ENCODE data around the gene ACP7. TPM values are rescaled to one million over a fixed set of nuclear protein-coding genes. Genes with fewer than 3 reads are reported as not detected.

ACP7 gene
- polyA plus RNA-seq, 1 of the 3 experiments (the other 2 are of a cell fraction), result 0.36 TPM

- POLR2A ChIA-PET, result interaction anchor here (1.2 kb wide), 1 partner anchor 14 kb away, joined by 4 read pairs; no protein-coding TSS in a partner anchor
Observed at GRCh38 chr19:39126312-39127187, 42.4 kb downstream of the ACP7 start.

More at GRCh38 chr19:39126312-39127187, 42.4 kb downstream of the ACP7 start:
- Histone ChIP-seq H3K9me2 (no peaks in the 10 kb centered on the region), H3K4me2 (peak overlapping the region; percentile 95), H3K4me1 (ENCODE audit: control insufficient read depth in 1 of 2, insufficient read depth in 2 of 2, low read depth in 1 of 2, low read length in 1 of 2) (peaks cover 0 to 48% of the 10 kb centered on the region in 2 experiments; a peak in 1 of 4 replicates), H3K36me3 (replicated peaks in 1 of 2; ENCODE audit: control insufficient read depth in 1 of 2, insufficient read depth in 2 of 2, low read length in 1 of 2) (no peaks in the 10 kb centered on the region), H3F3A (replicated peaks; ENCODE audit: insufficient read depth) (peaks cover 8% of the 10 kb centered on the region), H3K9me3 (no peaks in the 10 kb centered on the region), H2AFZ (ENCODE audit: low read depth) (no peak overlapping the region; the same call in 1 of the 2 replicates), H3K4me3 (ENCODE audit: low read depth in 2 of 2, low read length in 1 of 2) (peak overlapping the region; percentile 83 to 91), H3K9ac (peak overlapping the region; percentile 89), H4K20me1 (ENCODE audit: insufficient read depth) (peaks cover 42% of the 10 kb centered on the region), H3K79me2 (ENCODE audit: insufficient read depth) (peaks cover 57% of the 10 kb centered on the region), H3K27me3 (ENCODE audit: insufficient read depth) (no peaks in the 10 kb centered on the region), H3K27ac (ENCODE audit: low read depth in 2 of 2, low read length in 1 of 2) (peak overlapping the region; percentile 65 to 76; a peak in 2 of 4 replicates)
- no peak for DNase-seq
- CTCF ChIA-PET, result interaction anchor here (0.9 to 3.2 kb wide), 7 partner anchors 12 to 202 kb away, joined by 3 to 14 read pairs (median 4); no protein-coding TSS in a partner anchor
- no peak for TF ChIP-seq SMC3 (IDR thresholded peaks at IDR 0.05; ENCODE audit: low read depth, low read length)
- no peak for TF ChIP-seq CTCF (IDR thresholded peaks at IDR 0.05)
- no peak for TF ChIP-seq USF1 (IDR thresholded peaks at IDR 0.05; ENCODE audit: borderline replicate concordance, low read depth)
- no peak for TF ChIP-seq SIN3A (IDR thresholded peaks at IDR 0.05; ENCODE audit: borderline replicate concordance, low read depth, low read length)
- no peak for TF ChIP-seq FOSL2 (IDR thresholded peaks at IDR 0.05; ENCODE audit: borderline replicate concordance, low read depth)
- no peak for TF ChIP-seq CHD2 (IDR thresholded peaks at IDR 0.05; ENCODE audit: low read length, partially characterized antibody)
- TF ChIP-seq RCOR1 (IDR thresholded peaks at IDR 0.05; ENCODE audit: low read length), result no peak
- TF ChIP-seq REST (IDR thresholded peaks at IDR 0.05; ENCODE audit: low read depth, low read length), result no peak
- no peak for TF ChIP-seq EZH2phosphoT487 (IDR thresholded peaks at IDR 0.05; ENCODE audit: borderline replicate concordance, low read depth)
- no peak for TF ChIP-seq POLR2AphosphoS5 (IDR thresholded peaks at IDR 0.05; ENCODE audit: low read depth, low read length)
- TF ChIP-seq EP300 (IDR thresholded peaks at IDR 0.05; ENCODE audit: borderline replicate concordance in 1 of 2, low read depth in 1 of 2, low read length in 1 of 2), result no peak
- TF ChIP-seq GATA2 (CRISPR knock-in tag; IDR thresholded peaks at IDR 0.05), result no peak
- TF ChIP-seq GABPA (IDR thresholded peaks at IDR 0.05; ENCODE audit: low read depth), result no peak
- no peak for TF ChIP-seq TEAD4 (IDR thresholded peaks at IDR 0.05; ENCODE audit: borderline replicate concordance, insufficient read depth)
- 20% methylated on average over 18 of the region's 27 CpGs for WGBS (ENCODE audit: low lambda C conversion rate)
